ENCODE measurements around the gene OSBP2.

OSBP2 gene

DNA sequence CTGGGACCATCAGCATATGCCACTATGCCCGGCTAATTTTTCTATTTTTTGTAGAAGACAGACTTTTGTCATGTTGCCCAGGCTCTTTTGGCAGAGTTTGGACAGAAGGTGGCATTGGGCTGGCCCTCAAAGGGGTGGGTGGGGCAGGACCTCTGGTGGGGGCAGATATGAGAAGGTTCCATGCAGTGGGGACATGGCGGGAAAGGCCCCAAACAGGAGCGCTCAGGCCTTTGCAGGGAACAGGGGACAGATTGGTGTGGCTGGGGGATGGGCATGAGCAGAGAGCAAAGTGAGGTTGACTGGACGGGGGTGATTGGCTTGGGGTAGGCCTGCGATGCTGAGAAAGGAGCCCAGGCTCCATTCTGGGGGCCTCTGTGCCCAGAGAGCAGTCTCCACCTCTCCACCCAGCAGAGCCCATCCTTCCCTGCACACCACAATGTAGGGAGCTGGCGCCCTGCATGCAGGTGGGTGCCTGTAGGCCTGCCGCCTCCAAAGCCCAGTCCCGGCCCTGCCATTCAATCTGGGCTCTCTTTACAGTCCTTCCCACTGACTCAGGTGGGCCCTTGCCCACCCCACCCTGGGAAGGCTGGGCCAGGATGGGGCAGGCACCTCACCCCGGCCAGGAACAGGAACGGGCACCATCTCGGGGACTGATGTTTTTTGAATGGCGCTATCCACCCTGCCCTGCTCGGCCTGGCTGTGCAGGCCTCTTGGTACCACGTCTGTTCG lies 175.2 kb downstream of the OSBP2 start:
- H3K4me3 ChIP-seq (ENCODE audit: low read depth, low read length): no peak overlapping the region
- no peak for DNase-seq (ENCODE audit: low read depth)
- no peak for TF ChIP-seq CTCF (IDR thresholded peaks at IDR 0.05; ENCODE audit: insufficient read depth, low read depth, low read length, missing control alignments)

DNA sequence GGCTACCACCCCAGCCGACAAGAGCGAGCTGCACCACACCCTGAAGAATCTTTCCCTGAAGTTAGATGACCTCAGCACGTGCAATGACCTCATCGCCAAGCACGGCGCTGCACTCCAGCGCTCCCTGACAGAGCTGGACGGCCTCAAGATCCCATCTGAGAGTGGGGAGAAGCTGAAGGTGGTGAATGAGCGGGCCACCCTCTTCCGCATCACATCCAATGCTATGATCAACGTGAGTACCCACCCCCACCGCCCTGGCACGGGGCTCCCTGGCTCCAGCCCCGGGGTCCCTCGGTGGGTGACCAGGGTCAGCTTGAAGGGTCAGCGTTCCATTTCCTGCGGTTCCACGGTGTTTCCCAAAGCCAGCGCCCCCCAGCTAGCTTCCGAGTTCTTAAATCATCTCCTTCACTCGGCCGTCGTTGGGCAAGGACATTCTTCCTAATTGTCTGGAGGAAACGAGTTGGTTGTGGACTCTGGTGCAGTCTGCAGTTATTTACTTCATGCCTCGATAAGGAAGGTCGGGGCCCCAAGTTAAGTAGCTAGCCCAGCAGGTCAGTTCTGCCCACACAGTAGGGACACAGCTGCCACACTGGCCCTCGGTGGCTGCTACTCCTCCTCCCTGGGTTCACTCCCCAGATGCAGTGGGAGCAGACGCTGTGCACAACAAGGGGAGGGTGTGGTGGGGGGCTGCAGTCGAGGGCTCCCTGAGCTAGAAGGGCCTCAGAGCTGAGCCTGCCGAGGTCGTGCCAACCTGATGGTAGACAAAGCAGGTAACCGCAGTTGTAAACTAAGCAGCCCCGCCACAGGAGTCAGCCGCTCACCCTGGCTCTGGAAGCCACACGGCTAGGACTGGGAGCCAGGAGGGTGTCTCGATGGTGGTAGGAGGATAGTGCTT lies 176.0 kb downstream of the OSBP2 start:
- TF ChIP-seq CTCF (IDR thresholded peaks at IDR 0.05; ENCODE audit: insufficient read depth, low read depth, low read length, missing control alignments): no peak
- no peak for DNase-seq (ENCODE audit: low read depth)
- H3K4me3 ChIP-seq (ENCODE audit: low read depth, low read length): no peak overlapping the region

DNA sequence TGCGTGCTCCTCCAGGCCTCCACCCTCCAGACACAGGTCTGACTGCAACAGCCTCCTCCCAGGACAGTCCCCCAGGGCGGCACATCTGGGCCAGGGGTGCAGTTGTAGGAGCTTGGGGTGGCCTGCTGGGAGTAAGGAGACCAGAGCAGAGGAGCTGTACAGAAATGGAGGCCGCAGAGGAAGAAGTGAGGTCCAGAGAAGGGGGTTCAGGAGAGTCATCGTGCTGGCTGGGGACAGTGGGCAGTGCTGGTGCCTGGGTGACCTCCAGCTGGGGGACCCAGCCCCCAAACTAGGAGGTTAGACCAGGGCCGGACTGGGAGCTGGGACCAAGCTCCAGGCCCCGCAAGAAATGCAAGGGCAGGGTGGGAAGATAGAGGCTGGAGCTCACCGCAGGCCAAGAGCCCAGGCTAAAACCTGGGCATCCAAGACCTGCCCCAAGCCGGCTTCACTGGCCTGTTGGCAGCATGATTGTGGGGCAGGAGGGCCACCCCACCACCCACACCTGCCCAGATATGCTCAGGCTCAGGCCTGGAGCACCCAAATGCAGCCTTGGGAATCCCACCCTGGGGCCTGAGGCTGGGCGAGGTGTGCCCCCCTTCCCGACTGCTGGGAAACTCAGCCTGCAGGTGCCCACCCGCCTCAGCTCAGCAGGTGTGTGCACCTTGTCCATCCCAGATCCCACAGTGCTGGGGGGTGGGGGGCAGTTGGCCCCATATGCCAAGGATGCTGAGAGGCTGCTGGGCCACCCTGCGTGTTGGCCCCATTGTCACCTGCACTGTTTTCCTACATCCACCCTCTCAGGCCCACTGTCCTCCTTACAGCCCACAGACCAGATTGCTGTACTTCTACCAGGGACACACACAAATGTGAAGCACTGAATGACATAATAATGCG lies 177.0 kb downstream of the OSBP2 start:
- DNase-seq (ENCODE audit: low read depth): no peak
- TF ChIP-seq CTCF (IDR thresholded peaks at IDR 0.05; ENCODE audit: insufficient read depth, low read depth, low read length, missing control alignments): no peak
- H3K4me3 ChIP-seq (ENCODE audit: low read depth, low read length): no peak overlapping the region

DNA sequence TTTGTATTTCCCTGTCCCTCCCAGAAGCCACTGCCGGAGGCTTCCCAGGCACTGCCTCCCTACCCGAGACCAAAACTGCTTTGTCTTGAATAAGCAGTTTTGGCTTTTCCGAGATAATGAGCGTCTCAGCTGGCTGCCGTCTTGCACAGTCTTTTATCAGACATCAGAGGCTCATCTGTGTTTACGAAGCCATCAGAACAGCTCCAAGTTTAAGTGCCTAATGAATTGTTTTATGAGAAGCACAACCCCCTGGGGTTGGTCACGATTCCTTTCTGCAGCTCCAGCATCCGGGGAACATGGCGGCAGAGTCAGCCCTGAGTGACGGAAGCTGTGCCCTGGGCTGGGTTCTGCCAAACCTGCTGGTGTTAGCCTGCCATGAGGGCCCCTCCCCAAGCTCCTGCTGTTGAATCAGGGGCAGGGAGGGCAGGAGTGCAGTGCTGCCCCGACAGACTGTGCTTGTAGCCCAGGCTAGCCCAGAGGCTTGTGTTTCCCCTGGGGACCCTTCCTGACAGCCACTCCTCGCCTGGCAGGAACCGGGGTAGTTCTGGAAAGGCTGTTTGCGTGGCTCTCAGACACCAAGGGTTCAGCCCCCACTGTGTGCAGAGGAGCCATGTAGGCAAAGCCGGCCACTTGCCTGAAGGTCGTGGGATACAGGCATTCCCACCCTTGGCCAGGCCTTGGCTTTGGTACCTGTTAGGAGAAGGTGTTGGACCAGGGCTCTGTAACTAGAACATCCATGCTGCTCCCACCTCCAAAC lies 177.8 kb downstream of the OSBP2 start:
- TF ChIP-seq CTCF (IDR thresholded peaks at IDR 0.05; ENCODE audit: insufficient read depth, low read depth, low read length, missing control alignments): no peak
- DNase-seq (ENCODE audit: low read depth): no peak
- no peak overlapping the region for H3K4me3 ChIP-seq (ENCODE audit: low read depth, low read length)

DNA sequence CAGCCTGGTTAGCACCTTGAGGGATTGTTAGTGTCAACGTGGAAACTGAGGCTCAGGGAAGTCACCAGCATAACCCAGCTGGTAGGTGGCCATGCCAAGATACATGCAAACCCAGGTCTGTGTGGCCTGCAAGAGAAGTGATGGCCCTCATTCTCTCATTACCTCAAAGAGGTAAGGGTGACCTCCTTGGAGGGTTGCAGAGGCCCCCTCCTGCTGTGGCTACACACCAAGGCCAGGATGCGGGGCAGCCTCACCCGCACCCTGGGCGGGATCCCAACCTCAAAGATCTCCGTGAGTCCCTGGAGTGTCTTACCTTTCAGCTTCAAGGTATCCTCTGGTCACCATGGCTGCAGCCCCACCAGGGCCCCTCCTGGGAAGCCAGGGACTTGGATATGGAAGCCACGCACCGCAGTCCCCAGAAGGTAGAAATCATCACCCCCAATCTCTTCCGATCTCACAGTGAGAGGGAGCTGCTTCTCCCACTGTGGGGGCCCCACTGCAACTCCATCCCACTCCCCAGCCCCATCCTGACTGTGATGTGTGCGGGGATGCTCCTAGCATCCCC lies 178.5 kb downstream of the OSBP2 start:
- TF ChIP-seq CTCF (IDR thresholded peaks at IDR 0.05; ENCODE audit: insufficient read depth, low read depth, low read length, missing control alignments): no peak
- DNase-seq (ENCODE audit: low read depth): no peak
- H3K4me3 ChIP-seq (ENCODE audit: low read depth, low read length): no peak overlapping the region

GRCh38 chr22:30873661-30874060 lies 179.0 kb downstream of the OSBP2 start:
- DNase-seq (ENCODE audit: low read depth): no peak
- no peak for TF ChIP-seq CTCF (IDR thresholded peaks at IDR 0.05; ENCODE audit: insufficient read depth, low read depth, low read length, missing control alignments)
- no peak overlapping the region for H3K4me3 ChIP-seq (ENCODE audit: low read depth, low read length)
